A204.1 (cell line): ENCODE results near the gene CRADD.

Source experiments
- FAIRE-seq: peaks from 2 replicates; lab custom pipeline; 2012; peaks lifted over from hg19 to GRCh38; lab: Jason Lieb, UNC

Gene CRADD

GRCh38 chr12:93813186-93813585 lies 136.0 kb downstream of the CRADD start:
- FAIRE-seq: no peak

GRCh38 chr12:93813972-93814821 lies 137.0 kb downstream of the CRADD start:
- no peak for FAIRE-seq

- FAIRE-seq: no peak
These were observed 141.4 kb downstream of the CRADD start for GRCh38 chr12:93818488-93819049.

- FAIRE-seq: no peak
These were observed 141.9 kb downstream of the CRADD start for GRCh38 chr12:93819050-93819491.

- FAIRE-seq: no peak
These were observed 146.6 kb downstream of the CRADD start for GRCh38 chr12:93823616-93824391.

GRCh38 chr12:93824514-93825500 lies 147.6 kb downstream of the CRADD start:
- FAIRE-seq: no peak

GRCh38 chr12:93825501-93825888 lies 148.3 kb downstream of the CRADD start:
- FAIRE-seq: no peak

GRCh38 chr12:93825931-93826555 lies 148.9 kb downstream of the CRADD start:
- FAIRE-seq: no peak

GRCh38 chr12:93827179-93827578 lies 150.0 kb downstream of the CRADD start:
- FAIRE-seq: no peak

- no peak for FAIRE-seq
These were observed 150.5 kb downstream of the CRADD start for GRCh38 chr12:93827669-93828068.

GRCh38 chr12:93829016-93829415 lies 151.8 kb downstream of the CRADD start:
- no peak for FAIRE-seq

GRCh38 chr12:93831374-93831773 lies 154.2 kb downstream of the CRADD start:
- no peak for FAIRE-seq

GRCh38 chr12:93832131-93832530 lies 155.0 kb downstream of the CRADD start:
- no peak for FAIRE-seq

GRCh38 chr12:93833946-93834345 lies 156.8 kb downstream of the CRADD start:
- no peak for FAIRE-seq

GRCh38 chr12:93836620-93837260 lies 159.6 kb downstream of the CRADD start:
- no peak for FAIRE-seq

GRCh38 chr12:93838193-93838592 lies 161.0 kb downstream of the CRADD start:
- no peak for FAIRE-seq

GRCh38 chr12:93839064-93839463 lies 161.9 kb downstream of the CRADD start:
- FAIRE-seq: no peak

- no peak for FAIRE-seq
These were observed 164.5 kb downstream of the CRADD start for GRCh38 chr12:93841671-93842070.

GRCh38 chr12:93844164-93844784 lies 167.1 kb downstream of the CRADD start:
- no peak for FAIRE-seq

GRCh38 chr12:93846936-93847516 lies 169.9 kb downstream of the CRADD start:
- FAIRE-seq: no peak
